ENCODE data around the gene SPHK1.

DNA sequence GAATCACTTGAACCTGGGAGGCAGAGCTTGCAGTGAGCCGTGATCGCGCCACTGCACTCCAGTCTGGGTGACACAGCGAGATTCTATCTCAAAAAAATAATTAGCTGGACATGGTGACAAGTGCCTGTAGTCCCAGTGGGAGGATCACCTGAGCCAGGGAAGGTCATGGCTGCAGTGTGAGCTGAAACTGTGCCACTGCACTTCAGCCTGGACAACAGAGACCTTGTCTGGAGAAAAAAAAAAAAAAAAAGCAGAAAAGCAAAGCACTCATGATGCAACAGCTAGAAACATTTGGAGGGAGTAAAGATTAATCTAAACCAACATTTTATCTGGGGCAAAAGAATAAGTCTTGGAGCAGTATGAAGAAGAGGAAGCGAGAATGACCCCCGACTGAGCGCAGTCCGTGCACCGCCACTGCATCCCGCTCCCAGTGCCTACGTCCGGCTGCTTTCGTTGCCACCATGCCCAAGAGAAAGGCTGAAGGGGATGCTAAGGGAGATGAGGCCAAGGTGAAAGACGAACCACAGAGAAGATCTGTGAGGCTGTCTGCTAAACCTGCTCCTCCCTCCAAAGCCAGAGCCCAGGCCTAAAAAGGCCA is 38.9 kb upstream of the SPHK1 start:
- TF ChIP-seq, protein P1, sequence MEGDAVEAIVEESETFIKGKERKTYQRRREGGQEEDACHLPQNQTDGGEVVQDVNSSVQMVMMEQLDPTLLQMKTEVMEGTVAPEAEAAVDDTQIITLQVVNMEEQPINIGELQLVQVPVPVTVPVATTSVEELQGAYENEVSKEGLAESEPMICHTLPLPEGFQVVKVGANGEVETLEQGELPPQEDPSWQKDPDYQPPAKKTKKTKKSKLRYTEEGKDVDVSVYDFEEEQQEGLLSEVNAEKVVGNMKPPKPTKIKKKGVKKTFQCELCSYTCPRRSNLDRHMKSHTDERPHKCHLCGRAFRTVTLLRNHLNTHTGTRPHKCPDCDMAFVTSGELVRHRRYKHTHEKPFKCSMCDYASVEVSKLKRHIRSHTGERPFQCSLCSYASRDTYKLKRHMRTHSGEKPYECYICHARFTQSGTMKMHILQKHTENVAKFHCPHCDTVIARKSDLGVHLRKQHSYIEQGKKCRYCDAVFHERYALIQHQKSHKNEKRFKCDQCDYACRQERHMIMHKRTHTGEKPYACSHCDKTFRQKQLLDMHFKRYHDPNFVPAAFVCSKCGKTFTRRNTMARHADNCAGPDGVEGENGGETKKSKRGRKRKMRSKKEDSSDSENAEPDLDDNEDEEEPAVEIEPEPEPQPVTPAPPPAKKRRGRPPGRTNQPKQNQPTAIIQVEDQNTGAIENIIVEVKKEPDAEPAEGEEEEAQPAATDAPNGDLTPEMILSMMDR (IDR thresholded peaks at IDR 0.05; ENCODE audit: poor library complexity, severe bottlenecking), result no peak
- TF ChIP-seq, protein P2, sequence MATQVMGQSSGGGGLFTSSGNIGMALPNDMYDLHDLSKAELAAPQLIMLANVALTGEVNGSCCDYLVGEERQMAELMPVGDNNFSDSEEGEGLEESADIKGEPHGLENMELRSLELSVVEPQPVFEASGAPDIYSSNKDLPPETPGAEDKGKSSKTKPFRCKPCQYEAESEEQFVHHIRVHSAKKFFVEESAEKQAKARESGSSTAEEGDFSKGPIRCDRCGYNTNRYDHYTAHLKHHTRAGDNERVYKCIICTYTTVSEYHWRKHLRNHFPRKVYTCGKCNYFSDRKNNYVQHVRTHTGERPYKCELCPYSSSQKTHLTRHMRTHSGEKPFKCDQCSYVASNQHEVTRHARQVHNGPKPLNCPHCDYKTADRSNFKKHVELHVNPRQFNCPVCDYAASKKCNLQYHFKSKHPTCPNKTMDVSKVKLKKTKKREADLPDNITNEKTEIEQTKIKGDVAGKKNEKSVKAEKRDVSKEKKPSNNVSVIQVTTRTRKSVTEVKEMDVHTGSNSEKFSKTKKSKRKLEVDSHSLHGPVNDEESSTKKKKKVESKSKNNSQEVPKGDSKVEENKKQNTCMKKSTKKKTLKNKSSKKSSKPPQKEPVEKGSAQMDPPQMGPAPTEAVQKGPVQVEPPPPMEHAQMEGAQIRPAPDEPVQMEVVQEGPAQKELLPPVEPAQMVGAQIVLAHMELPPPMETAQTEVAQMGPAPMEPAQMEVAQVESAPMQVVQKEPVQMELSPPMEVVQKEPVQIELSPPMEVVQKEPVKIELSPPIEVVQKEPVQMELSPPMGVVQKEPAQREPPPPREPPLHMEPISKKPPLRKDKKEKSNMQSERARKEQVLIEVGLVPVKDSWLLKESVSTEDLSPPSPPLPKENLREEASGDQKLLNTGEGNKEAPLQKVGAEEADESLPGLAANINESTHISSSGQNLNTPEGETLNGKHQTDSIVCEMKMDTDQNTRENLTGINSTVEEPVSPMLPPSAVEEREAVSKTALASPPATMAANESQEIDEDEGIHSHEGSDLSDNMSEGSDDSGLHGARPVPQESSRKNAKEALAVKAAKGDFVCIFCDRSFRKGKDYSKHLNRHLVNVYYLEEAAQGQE (IDR thresholded peaks at IDR 0.05; ENCODE audit: borderline replicate concordance), result no peak
- TF ChIP-seq RAD21 (conservative IDR thresholded peaks at IDR 0.05), result no peak
- no peak for TF ChIP-seq POLR2AphosphoS5 (IDR thresholded peaks at IDR 0.05)
- TF ChIP-seq EZH2 (IDR thresholded peaks at IDR 0.05; ENCODE audit: borderline replicate concordance, insufficient read depth, low read length, poor library complexity, severe bottlenecking), result no peak

All from neural cell (in vitro differentiated cells).